IMR-90 (cell line): ENCODE data around the gene CENATAC. TPM values are rescaled to one million over a fixed set of nuclear protein-coding genes. Genes with fewer than 3 reads are reported as not detected.

Source experiments
- ATAC-seq: fragments of 200-7000 bp; cut with Tn5 transposase; 2 replicates; pipeline ENCODE4 v1.9.1; 2020; ENCODE audit warnings: low read depth, mild to moderate bottlenecking, moderate library complexity
- BruUV-seq: library from RNA; stranded (reverse); fragments of 400-500 nt; replicated peaks from 2 replicates; lab custom pipeline; 2021; lab: Mats Ljungman, UMichigan
- CTCF ChIA-PET: fragments of 300-600 bp; formaldehyde crosslinking; extraction: SDS; loops from one replicate; lab custom pipeline; 2021; ENCODE audit warnings: antibody characterized with exemption; lab: Yijun Ruan, JAX
- POLR2A ChIA-PET: fragments of 300-600 bp; sonication (Branson Sonifier 250); formaldehyde crosslinking; loops from one replicate; lab custom pipeline; 2022; ENCODE audit warnings: antibody characterized with exemption; ENCODE audit not compliant: unreplicated experiment; lab: Charles Lee
- DNase-seq: peaks from one replicate; pipeline ENCODE4 v3.0.0; 2013
- H2AFZ ChIP-seq: replicated peaks from 2 replicates; pipeline ENCODE3; 2013; ENCODE audit warnings: low read length, mild to moderate bottlenecking; ENCODE audit not compliant: poor library complexity
- H2AK5ac ChIP-seq: 2 replicates; pipeline ENCODE4 v1.6.1; 2013; ENCODE audit warnings: low read depth, low read length, inconsistent platforms
- H2AK9ac ChIP-seq: replicated peaks from 2 replicates; pipeline ENCODE3; 2013; ENCODE audit warnings: mild to moderate bottlenecking, low read depth, low read length, moderate library complexity; ENCODE audit not compliant: poor library complexity
- H2BK120ac ChIP-seq: 2 replicates; pipeline ENCODE4 v1.6.1; 2013; ENCODE audit warnings: low read depth, low read length, inconsistent platforms
- H2BK15ac ChIP-seq: 3 replicates; pipeline ENCODE4 v1.6.1; 2013; ENCODE audit warnings: low read depth, low read length, inconsistent platforms
- H2BK20ac ChIP-seq: 2 replicates; pipeline ENCODE4 v1.6.1; 2013; ENCODE audit warnings: low read depth, mild to moderate bottlenecking, inconsistent platforms, low read length, moderate library complexity
- H2BK5ac ChIP-seq: 2 replicates; pipeline ENCODE4 v1.6.1; 2013; ENCODE audit warnings: mild to moderate bottlenecking, low read depth, low read length, inconsistent platforms; ENCODE audit not compliant: poor library complexity, severe bottlenecking
- H3K14ac ChIP-seq: replicated peaks from 2 replicates; pipeline ENCODE4 v1.6.1; 2013; ENCODE audit warnings: low read depth, low read length, inconsistent platforms
- H3K18ac ChIP-seq: 2 replicates; pipeline ENCODE4 v1.6.1; 2013; ENCODE audit warnings: low read depth, low read length, control low read depth
- H3K23ac ChIP-seq: 2 replicates; pipeline ENCODE4 v1.6.1; 2013; ENCODE audit warnings: low read depth, low read length, inconsistent platforms
- H3K27ac ChIP-seq: 2 replicates; pipeline ENCODE4 v1.5.1; 2013; ENCODE audit warnings: mild to moderate bottlenecking, control low read depth, low read length; ENCODE audit not compliant: insufficient read depth
- H3K27me3 ChIP-seq: 2 replicates; pipeline ENCODE4 v1.6.1; 2013; ENCODE audit warnings: low read length; ENCODE audit not compliant: control insufficient read depth, insufficient read depth
- H3K36me3 ChIP-seq: 2 replicates; pipeline ENCODE4 v1.6.1; 2013; ENCODE audit warnings: low read length, mixed read lengths; ENCODE audit not compliant: control insufficient read depth, insufficient read depth
- H3K4ac ChIP-seq: 2 replicates; pipeline ENCODE4 v1.6.1; 2013; ENCODE audit warnings: low read depth, low read length, inconsistent platforms
- H3K4me1 ChIP-seq: 2 replicates; pipeline ENCODE4 v1.6.1; 2013; ENCODE audit warnings: low read length, mixed read lengths; ENCODE audit not compliant: control insufficient read depth, insufficient read depth
- H3K4me2 ChIP-seq: 2 replicates; pipeline ENCODE4 v1.6.1; 2013; ENCODE audit warnings: low read depth, mild to moderate bottlenecking, control low read depth, low read length, moderate library complexity
- H3K4me3 ChIP-seq: 2 replicates; pipeline ENCODE4 v1.5.1; 2013; ENCODE audit warnings: low read depth, mild to moderate bottlenecking, control low read depth, low read length, moderate library complexity; ENCODE audit not compliant: insufficient read depth
- H3K56ac ChIP-seq: 2 replicates; pipeline ENCODE4 v1.6.1; 2013; ENCODE audit warnings: low read length, inconsistent platforms; ENCODE audit not compliant: insufficient read depth; ENCODE audit errors: extremely low read depth
- H3K79me1 ChIP-seq, 2 experiments: 2 replicates each; pipeline ENCODE4 v1.6.1; 2013; ENCODE audit warnings: low read length in 2 of 2, inconsistent platforms in 1 of 2, low read depth in 1 of 2
- H3K9ac ChIP-seq: 2 replicates; pipeline ENCODE4 v1.6.1; 2013; ENCODE audit warnings: low read depth, low read length, control low read depth
- H3K9me1 ChIP-seq: 2 replicates; pipeline ENCODE4 v1.6.1; 2013; ENCODE audit warnings: low read length, inconsistent platforms; ENCODE audit not compliant: insufficient read depth
- H3K9me3 ChIP-seq: 2 replicates; pipeline ENCODE4 v1.6.1; 2013; ENCODE audit warnings: low read length; ENCODE audit not compliant: control insufficient read depth, insufficient read depth
- H4K20me1 ChIP-seq: 2 replicates; pipeline ENCODE4 v1.6.1; 2013; ENCODE audit warnings: low read length, inconsistent platforms; ENCODE audit not compliant: insufficient read depth
- H4K5ac ChIP-seq: 2 replicates; pipeline ENCODE4 v1.6.1; 2013; ENCODE audit warnings: mild to moderate bottlenecking, low read depth, low read length, control low read depth
- H4K8ac ChIP-seq, 2 experiments: 2 replicates each; pipeline ENCODE4 v1.6.1; 2013; ENCODE audit warnings: low read depth in 2 of 2, low read length in 2 of 2, control low read depth in 1 of 2, inconsistent platforms in 1 of 2
- H4K91ac ChIP-seq: 2 replicates; pipeline ENCODE4 v1.6.1; 2013; ENCODE audit warnings: low read depth, low read length, inconsistent platforms; ENCODE audit not compliant: insufficient read depth
- CHD1 ChIP-seq: IDR thresholded peaks from 2 replicates; pipeline ENCODE4 v1.6.1; 2012; ENCODE audit warnings: low read depth, low read length, improper control_type of control experiment
- CTCF ChIP-seq: conservative IDR thresholded peaks from 2 replicates; pipeline ENCODE4 v1.5.1; 2012; ENCODE audit warnings: mild to moderate bottlenecking, low read depth, low read length, improper control_type of control experiment
- MAZ ChIP-seq: IDR thresholded peaks from 2 replicates; pipeline ENCODE4 v1.6.1; 2012; ENCODE audit warnings: low read depth, mild to moderate bottlenecking, low read length, improper control_type of control experiment, moderate library complexity, borderline replicate concordance
- POLR2A ChIP-seq: IDR thresholded peaks from 2 replicates; pipeline ENCODE4 v1.6.1; 2012; ENCODE audit warnings: mild to moderate bottlenecking, low read depth, low read length
- RAD21 ChIP-seq: IDR thresholded peaks from 2 replicates; pipeline ENCODE4 v1.6.1; 2012; ENCODE audit warnings: low read length, improper control_type of control experiment
- RCOR1 ChIP-seq: IDR thresholded peaks from 2 replicates; pipeline ENCODE4 v1.6.1; 2012; ENCODE audit warnings: mild to moderate bottlenecking, low read length, improper control_type of control experiment; ENCODE audit not compliant: insufficient replicate concordance
- SMC3 ChIP-seq: fragments of 150-350 bp; IDR thresholded peaks from 2 replicates; pipeline ENCODE4 v1.6.1; 2016; ENCODE audit warnings: low read depth, mild to moderate bottlenecking, antibody characterized with exemption, low read length, moderate library complexity
- WGBS, 2 experiments: methylation state at CpG; one replicate each; pipeline versions ENCODE4 v1.1.5 to v1.1.7; 2013; ENCODE audit warnings: missing lambda C conversion rate in 2 of 2; ENCODE audit not compliant: insufficient read length in 1 of 2; ENCODE audit errors: extremely low coverage in 2 of 2; 5-methylcytosine and 5-hydroxymethylcytosine counted together
- dilution Hi-C: fragments of 300-500 bp; cut with HindIII; formaldehyde crosslinking; loops from one replicate; pipeline ENCODE4 v1.14.3; 2018; ENCODE audit warnings: low sequenced_read_pairs; ENCODE audit not compliant: unreplicated experiment
- in situ Hi-C: fragments of 300-500 bp; cut with MboI; formaldehyde crosslinking; loops from 3 replicates; pipeline ENCODE4 v1.14.3; 2019; ENCODE audit warnings: low sequenced_read_pairs, inconsistent platforms, mixed read lengths
- intact Hi-C: fragments of 100-400 bp; cut with micrococcal nuclease; formaldehyde crosslinking; loops from 2 replicates; pipeline ENCODE4 v1.10.0; 2022
- polyA plus RNA-seq, 3 experiments: library from polyadenylated mRNA; depleted of rRNA; stranded (reverse); fragments of >200 nt; gene quantifications; 2 replicates each; pipeline ENCODE4 v1.2.3, GENCODE V29; 2012; ENCODE audit warnings: low replicate concordance in 1 of 3
- total RNA-seq: library from RNA; depleted of rRNA; stranded (reverse); fragments of >200 nt; gene quantifications from 2 replicates; pipeline ENCODE4 v1.2.3, GENCODE V29; 2012

CENATAC gene
- total and polyA plus RNA-seq, 2 of the 4 experiments (the other 2 are of a cell fraction) = 13.1 to 16.7 TPM

GRCh38 chr11:118956094-118956846 lies 41.7 kb upstream of the CENATAC start, which contains the start of gene UPK2:
Gene UPK2 (plus strand): TSS chr11:118956298. CDS start chr11:118956351, 53 bp downstream.
- no peak within 1 kb of the TSS for H3K4ac ChIP-seq
- no peaks in the 10 kb centered on the region for H3K36me3 ChIP-seq
- no peaks in the 10 kb centered on the region for H3K9me3 ChIP-seq
- no peak within 1 kb of the TSS for H3K18ac ChIP-seq
- H3K4me1 ChIP-seq = no peaks in the 10 kb centered on the region
- DNase-seq (peak; percentile 71), ATAC-seq (peak; percentile 100)
- H3K27ac ChIP-seq = no peak within 1 kb of the TSS
- H3K14ac ChIP-seq = no peak within 1 kb of the TSS
- H2AK5ac ChIP-seq = peak within 1 kb of the TSS; percentile 62; the same call in 1 of the 2 replicates
- no peaks in the 10 kb centered on the region for H4K20me1 ChIP-seq
- no peaks in the 10 kb centered on the region for H3K79me1 ChIP-seq
- ChIA-PET POLR2A (no interaction called here), CTCF (interaction anchor here (0.6 to 2.1 kb wide), 4 partner anchors 23 to 400 kb away, joined by 3 to 10 read pairs (median 4); no protein-coding TSS in a partner anchor)
- H2BK120ac ChIP-seq = no peak within 1 kb of the TSS
- no peak within 1 kb of the TSS for H3K4me2 ChIP-seq
- no peak within 1 kb of the TSS for H4K8ac ChIP-seq
- H3K4me3 ChIP-seq = no peak within 1 kb of the TSS
- no peak within 1 kb of the TSS for H3K56ac ChIP-seq
- no peak within 1 kb of the TSS for H3K23ac ChIP-seq
- H4K91ac ChIP-seq = no peak within 1 kb of the TSS
- H3K9ac ChIP-seq = no peak within 1 kb of the TSS
- H2AK9ac ChIP-seq = peak within 1 kb of the TSS; percentile 85
- H4K5ac ChIP-seq = no peak within 1 kb of the TSS
- in situ Hi-C loops = loop anchor here (5.0 kb wide), 1 partner anchor 264 kb away; no protein-coding TSS in a partner anchor
- WGBS, 2 experiments = no CpG with 5 or more reads among the region's 7 CpGs
- H2BK5ac ChIP-seq = no peak within 1 kb of the TSS
- H2BK20ac ChIP-seq = no peak within 1 kb of the TSS
- H2BK15ac ChIP-seq = no peak within 1 kb of the TSS
- no TSS peak for BruUV-seq
- H3K9me1 ChIP-seq = no peaks in the 10 kb centered on the region
- H3K27me3 ChIP-seq = peaks cover 51% of the 10 kb centered on the region
- TF ChIP-seq CTCF = peak; percentile 97
- peak; percentile 99 for TF ChIP-seq SMC3
- peak; percentile 57; the same call in 1 of the 2 replicates for TF ChIP-seq POLR2A
- no peak for TF ChIP-seq CHD1
- TF ChIP-seq MAZ = 0 out of 2 replicates have a peak, but pooled peaks have one; percentile 33
- no peak for TF ChIP-seq RCOR1
- peak; percentile 98 for TF ChIP-seq RAD21
- H2AFZ ChIP-seq = peak within 1 kb of the TSS; percentile 79
- intact Hi-C loops = loop anchor here (1.0 kb wide), 3 partner anchors 50 to 266 kb away; partner anchors contain the start of gene DDX6
- dilution Hi-C loops = no loop called here
